ENCODE measurements around the gene MTUS2. TPM values are rescaled to one million over a fixed set of nuclear protein-coding genes. Genes with fewer than 3 reads are reported as not detected.

The MTUS2 gene
- total and polyA plus RNA-seq, 2 of the 8 experiments (the other 6 are each of a cell fraction or from before 2014, with no cell fraction given) = 0.18 to 0.80 TPM

- TF ChIP-seq, protein P1, sequence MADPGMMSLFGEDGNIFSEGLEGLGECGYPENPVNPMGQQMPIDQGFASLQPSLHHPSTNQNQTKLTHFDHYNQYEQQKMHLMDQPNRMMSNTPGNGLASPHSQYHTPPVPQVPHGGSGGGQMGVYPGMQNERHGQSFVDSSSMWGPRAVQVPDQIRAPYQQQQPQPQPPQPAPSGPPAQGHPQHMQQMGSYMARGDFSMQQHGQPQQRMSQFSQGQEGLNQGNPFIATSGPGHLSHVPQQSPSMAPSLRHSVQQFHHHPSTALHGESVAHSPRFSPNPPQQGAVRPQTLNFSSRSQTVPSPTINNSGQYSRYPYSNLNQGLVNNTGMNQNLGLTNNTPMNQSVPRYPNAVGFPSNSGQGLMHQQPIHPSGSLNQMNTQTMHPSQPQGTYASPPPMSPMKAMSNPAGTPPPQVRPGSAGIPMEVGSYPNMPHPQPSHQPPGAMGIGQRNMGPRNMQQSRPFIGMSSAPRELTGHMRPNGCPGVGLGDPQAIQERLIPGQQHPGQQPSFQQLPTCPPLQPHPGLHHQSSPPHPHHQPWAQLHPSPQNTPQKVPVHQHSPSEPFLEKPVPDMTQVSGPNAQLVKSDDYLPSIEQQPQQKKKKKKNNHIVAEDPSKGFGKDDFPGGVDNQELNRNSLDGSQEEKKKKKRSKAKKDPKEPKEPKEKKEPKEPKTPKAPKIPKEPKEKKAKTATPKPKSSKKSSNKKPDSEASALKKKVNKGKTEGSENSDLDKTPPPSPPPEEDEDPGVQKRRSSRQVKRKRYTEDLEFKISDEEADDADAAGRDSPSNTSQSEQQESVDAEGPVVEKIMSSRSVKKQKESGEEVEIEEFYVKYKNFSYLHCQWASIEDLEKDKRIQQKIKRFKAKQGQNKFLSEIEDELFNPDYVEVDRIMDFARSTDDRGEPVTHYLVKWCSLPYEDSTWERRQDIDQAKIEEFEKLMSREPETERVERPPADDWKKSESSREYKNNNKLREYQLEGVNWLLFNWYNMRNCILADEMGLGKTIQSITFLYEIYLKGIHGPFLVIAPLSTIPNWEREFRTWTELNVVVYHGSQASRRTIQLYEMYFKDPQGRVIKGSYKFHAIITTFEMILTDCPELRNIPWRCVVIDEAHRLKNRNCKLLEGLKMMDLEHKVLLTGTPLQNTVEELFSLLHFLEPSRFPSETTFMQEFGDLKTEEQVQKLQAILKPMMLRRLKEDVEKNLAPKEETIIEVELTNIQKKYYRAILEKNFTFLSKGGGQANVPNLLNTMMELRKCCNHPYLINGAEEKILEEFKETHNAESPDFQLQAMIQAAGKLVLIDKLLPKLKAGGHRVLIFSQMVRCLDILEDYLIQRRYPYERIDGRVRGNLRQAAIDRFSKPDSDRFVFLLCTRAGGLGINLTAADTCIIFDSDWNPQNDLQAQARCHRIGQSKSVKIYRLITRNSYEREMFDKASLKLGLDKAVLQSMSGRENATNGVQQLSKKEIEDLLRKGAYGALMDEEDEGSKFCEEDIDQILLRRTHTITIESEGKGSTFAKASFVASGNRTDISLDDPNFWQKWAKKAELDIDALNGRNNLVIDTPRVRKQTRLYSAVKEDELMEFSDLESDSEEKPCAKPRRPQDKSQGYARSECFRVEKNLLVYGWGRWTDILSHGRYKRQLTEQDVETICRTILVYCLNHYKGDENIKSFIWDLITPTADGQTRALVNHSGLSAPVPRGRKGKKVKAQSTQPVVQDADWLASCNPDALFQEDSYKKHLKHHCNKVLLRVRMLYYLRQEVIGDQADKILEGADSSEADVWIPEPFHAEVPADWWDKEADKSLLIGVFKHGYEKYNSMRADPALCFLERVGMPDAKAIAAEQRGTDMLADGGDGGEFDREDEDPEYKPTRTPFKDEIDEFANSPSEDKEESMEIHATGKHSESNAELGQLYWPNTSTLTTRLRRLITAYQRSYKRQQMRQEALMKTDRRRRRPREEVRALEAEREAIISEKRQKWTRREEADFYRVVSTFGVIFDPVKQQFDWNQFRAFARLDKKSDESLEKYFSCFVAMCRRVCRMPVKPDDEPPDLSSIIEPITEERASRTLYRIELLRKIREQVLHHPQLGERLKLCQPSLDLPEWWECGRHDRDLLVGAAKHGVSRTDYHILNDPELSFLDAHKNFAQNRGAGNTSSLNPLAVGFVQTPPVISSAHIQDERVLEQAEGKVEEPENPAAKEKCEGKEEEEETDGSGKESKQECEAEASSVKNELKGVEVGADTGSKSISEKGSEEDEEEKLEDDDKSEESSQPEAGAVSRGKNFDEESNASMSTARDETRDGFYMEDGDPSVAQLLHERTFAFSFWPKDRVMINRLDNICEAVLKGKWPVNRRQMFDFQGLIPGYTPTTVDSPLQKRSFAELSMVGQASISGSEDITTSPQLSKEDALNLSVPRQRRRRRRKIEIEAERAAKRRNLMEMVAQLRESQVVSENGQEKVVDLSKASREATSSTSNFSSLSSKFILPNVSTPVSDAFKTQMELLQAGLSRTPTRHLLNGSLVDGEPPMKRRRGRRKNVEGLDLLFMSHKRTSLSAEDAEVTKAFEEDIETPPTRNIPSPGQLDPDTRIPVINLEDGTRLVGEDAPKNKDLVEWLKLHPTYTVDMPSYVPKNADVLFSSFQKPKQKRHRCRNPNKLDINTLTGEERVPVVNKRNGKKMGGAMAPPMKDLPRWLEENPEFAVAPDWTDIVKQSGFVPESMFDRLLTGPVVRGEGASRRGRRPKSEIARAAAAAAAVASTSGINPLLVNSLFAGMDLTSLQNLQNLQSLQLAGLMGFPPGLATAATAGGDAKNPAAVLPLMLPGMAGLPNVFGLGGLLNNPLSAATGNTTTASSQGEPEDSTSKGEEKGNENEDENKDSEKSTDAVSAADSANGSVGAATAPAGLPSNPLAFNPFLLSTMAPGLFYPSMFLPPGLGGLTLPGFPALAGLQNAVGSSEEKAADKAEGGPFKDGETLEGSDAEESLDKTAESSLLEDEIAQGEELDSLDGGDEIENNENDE (IDR thresholded peaks at IDR 0.05; ENCODE audit: insufficient replicate concordance, low read length) = no peak
Measured at GRCh38 chr13:29204651-29205050, 384.5 kb downstream of the MTUS2 start (continued).
